Measurements from ENCODE around the gene CHRNG.

CHRNG gene

DNA sequence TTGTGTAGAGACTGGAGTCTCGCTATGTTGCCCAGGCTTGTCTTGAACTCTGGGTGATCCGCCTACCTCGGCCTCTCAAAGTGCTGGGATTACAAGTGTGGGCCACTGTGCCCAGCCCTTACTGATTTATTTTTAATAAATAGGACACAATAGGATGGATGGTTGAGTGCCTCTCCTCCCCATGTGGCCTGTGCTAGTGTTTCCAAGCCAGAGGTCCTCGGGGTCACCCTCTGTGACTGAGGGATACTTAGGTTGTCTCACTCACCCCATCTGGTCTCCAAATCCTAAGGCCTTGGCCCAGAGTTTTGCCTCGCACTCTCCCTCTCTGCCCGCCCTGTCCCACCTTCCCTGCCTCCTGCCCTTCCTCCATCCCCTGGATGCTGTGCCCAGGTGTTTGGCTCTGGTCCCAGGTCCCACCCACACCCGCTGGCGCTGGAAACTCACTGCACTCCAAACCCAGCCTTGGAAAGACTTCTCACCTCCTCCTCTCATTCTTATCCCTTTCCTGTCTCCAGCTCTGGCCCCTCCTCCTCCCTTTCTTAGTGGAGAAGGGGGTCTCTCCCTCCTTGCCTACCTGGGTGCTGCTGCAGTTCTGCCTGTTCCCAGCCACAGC is 47.1 kb upstream of the CHRNG start:
- no peaks in the 10 kb centered on the region for H4K20me1 ChIP-seq (ENCODE audit: insufficient read depth)
- H2AFZ ChIP-seq (ENCODE audit: low read depth), result no peak overlapping the region
- H3K36me3 ChIP-seq (ENCODE audit: insufficient read depth), result no peaks in the 10 kb centered on the region
- TF ChIP-seq, protein P1, sequence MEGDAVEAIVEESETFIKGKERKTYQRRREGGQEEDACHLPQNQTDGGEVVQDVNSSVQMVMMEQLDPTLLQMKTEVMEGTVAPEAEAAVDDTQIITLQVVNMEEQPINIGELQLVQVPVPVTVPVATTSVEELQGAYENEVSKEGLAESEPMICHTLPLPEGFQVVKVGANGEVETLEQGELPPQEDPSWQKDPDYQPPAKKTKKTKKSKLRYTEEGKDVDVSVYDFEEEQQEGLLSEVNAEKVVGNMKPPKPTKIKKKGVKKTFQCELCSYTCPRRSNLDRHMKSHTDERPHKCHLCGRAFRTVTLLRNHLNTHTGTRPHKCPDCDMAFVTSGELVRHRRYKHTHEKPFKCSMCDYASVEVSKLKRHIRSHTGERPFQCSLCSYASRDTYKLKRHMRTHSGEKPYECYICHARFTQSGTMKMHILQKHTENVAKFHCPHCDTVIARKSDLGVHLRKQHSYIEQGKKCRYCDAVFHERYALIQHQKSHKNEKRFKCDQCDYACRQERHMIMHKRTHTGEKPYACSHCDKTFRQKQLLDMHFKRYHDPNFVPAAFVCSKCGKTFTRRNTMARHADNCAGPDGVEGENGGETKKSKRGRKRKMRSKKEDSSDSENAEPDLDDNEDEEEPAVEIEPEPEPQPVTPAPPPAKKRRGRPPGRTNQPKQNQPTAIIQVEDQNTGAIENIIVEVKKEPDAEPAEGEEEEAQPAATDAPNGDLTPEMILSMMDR (conservative IDR thresholded peaks at IDR 0.05; ENCODE audit: low read depth, low read length), result no peak
- H3K79me2 ChIP-seq (ENCODE audit: insufficient read depth, low read depth), result no peaks in the 10 kb centered on the region
- H3K9ac ChIP-seq, result no peak overlapping the region
- no peaks in the 10 kb centered on the region for H3K4me1 ChIP-seq (ENCODE audit: low read depth, poor library complexity, severe bottlenecking)
- no peak overlapping the region for H3K4me2 ChIP-seq
- H3K4me3 ChIP-seq (IDR thresholded peaks at IDR 0.05; ENCODE audit: insufficient read depth, low read depth, low read length), result no peak overlapping the region
- no peaks in the 10 kb centered on the region for H3K27me3 ChIP-seq (ENCODE audit: insufficient read depth, low read depth)
- H3K27ac ChIP-seq, result no peak overlapping the region

DNA sequence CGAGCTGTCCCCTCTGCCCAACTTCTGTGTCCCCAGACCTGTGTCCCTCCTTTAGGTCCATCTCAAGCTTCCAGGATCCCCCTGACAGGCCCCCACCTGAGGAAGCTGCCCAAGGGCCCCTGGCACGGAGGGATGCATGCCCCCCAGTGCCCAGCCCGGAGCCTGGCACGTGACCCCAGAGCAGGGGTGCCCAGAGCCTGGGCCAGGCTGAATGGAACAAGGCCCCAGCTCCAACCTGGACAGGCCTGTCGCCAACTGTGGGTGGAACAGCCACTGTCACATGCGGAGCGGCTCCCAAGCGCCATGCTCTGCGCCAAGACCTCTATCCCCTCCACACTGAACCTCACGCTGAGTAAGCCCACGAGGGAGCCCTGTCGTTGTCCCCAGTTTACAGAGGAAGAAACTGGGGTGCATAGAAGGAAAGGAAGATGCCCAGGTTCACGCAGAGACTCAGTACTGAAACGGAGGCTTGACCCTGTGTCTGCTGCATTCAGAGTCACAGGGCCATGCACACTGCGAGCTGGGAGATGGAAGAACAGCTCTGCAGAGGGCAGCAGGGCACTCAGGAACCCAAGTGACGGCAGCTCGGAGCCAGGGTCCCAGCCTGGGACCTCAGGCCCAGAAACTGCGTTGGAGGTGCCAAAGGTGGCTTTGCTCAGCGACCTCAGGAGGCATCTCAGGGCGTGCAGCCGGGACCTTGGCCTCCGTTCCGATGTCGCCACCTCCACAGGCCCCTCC is 46.4 kb upstream of the CHRNG start:
- no peaks in the 10 kb centered on the region for H3K4me1 ChIP-seq (ENCODE audit: low read depth, poor library complexity, severe bottlenecking)
- H3K36me3 ChIP-seq (ENCODE audit: insufficient read depth), result no peaks in the 10 kb centered on the region
- no peak overlapping the region for H3K9ac ChIP-seq
- H3K4me3 ChIP-seq (IDR thresholded peaks at IDR 0.05; ENCODE audit: insufficient read depth, low read depth, low read length), result no peak overlapping the region
- no peaks in the 10 kb centered on the region for H3K79me2 ChIP-seq (ENCODE audit: insufficient read depth, low read depth)
- H3K27ac ChIP-seq, result no peak overlapping the region
- TF ChIP-seq, protein P1 (conservative IDR thresholded peaks at IDR 0.05; ENCODE audit: low read depth, low read length), result no peak
- H3K4me2 ChIP-seq, result no peak overlapping the region
- H4K20me1 ChIP-seq (ENCODE audit: insufficient read depth), result no peaks in the 10 kb centered on the region
- H2AFZ ChIP-seq (ENCODE audit: low read depth), result no peak overlapping the region
- H3K27me3 ChIP-seq (ENCODE audit: insufficient read depth, low read depth), result no peaks in the 10 kb centered on the region; the same call in 1 of the 2 replicates

DNA sequence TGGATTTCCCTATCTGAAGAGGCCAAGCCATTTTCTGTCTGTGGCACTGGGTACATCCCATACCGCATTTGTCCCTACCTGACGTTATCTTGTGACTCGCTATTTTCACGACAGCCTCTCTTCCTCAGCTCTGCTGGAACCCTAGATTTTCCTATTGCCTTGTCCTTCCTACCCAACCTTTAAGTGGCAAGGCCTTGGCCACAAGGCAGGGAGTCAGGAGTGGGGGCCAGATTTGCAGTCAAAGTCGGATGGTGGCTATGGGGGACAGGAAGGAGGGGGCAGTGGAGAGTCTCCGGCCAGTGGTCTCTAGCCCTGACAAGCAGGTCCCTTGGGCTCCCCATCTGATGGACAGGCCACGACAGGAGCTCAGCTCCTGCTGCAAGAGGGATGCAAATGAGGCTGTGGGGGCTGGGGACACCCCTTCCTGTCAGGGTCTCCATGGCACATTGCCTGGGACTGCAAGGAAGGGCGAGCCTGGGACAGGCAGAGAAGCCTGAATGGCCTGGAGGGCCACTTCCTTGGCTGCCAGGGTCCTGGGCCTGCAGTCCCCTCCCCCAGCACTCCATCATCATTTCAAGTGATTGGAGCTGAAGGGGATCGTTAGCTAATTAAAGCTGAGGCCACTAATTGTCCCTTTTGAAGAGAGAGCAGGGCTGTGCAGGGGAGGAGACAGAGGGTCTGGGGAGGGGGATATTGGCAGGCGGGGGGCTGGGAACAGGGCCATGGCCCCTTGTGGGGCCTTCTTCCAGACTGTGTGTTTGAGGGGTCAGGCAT is 45.6 kb upstream of the CHRNG start:
- TF ChIP-seq, protein P1 (conservative IDR thresholded peaks at IDR 0.05; ENCODE audit: low read depth, low read length), result no peak
- H3K27ac ChIP-seq, result no peak overlapping the region
- no peaks in the 10 kb centered on the region for H3K79me2 ChIP-seq (ENCODE audit: insufficient read depth, low read depth)
- H3K4me3 ChIP-seq (IDR thresholded peaks at IDR 0.05; ENCODE audit: insufficient read depth, low read depth, low read length), result no peak overlapping the region
- no peaks in the 10 kb centered on the region; the same call in 1 of the 2 replicates for H3K27me3 ChIP-seq (ENCODE audit: insufficient read depth, low read depth)
- no peak overlapping the region for H2AFZ ChIP-seq (ENCODE audit: low read depth)
- no peak overlapping the region for H3K9ac ChIP-seq
- no peak overlapping the region for H3K4me2 ChIP-seq
- no peaks in the 10 kb centered on the region for H3K36me3 ChIP-seq (ENCODE audit: insufficient read depth)
- H4K20me1 ChIP-seq (ENCODE audit: insufficient read depth), result no peaks in the 10 kb centered on the region
- no peaks in the 10 kb centered on the region for H3K4me1 ChIP-seq (ENCODE audit: low read depth, poor library complexity, severe bottlenecking)

DNA sequence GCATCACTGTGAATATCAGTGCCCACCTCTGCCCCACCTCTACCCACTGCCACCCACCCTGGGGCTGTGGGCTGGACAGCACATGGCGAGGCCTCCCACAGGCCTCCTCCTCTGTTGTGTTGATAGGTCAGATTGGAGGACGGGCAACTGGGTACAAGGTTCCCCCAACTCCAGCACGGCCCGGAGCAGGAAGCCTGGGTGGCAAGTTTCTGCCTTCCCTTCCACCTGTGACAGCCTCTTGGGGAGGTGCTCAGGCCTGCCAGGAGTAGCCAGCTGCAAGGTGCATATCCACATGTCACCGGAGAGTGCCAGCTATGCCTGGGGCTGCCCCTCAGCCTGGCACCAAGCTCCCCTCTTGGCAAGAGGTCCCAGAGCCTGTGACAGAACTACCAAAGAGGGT is 45.0 kb upstream of the CHRNG start:
- H3K4me1 ChIP-seq (ENCODE audit: low read depth, poor library complexity, severe bottlenecking), result no peaks in the 10 kb centered on the region
- H3K27me3 ChIP-seq (ENCODE audit: insufficient read depth, low read depth), result no peaks in the 10 kb centered on the region; the same call in 1 of the 2 replicates
- H3K4me3 ChIP-seq (IDR thresholded peaks at IDR 0.05; ENCODE audit: insufficient read depth, low read depth, low read length), result no peak overlapping the region
- no peaks in the 10 kb centered on the region for H3K36me3 ChIP-seq (ENCODE audit: insufficient read depth)
- TF ChIP-seq, protein P1 (conservative IDR thresholded peaks at IDR 0.05; ENCODE audit: low read depth, low read length), result no peak
- no peak overlapping the region for H2AFZ ChIP-seq (ENCODE audit: low read depth)
- H3K4me2 ChIP-seq, result no peak overlapping the region
- no peaks in the 10 kb centered on the region for H4K20me1 ChIP-seq (ENCODE audit: insufficient read depth)
- no peak overlapping the region for H3K27ac ChIP-seq
- H3K79me2 ChIP-seq (ENCODE audit: insufficient read depth, low read depth), result no peaks in the 10 kb centered on the region
- no peak overlapping the region for H3K9ac ChIP-seq

Measured in KMS-11 (cell line).